Smooth muscle cell (in vitro differentiated cells): ENCODE data around the gene STK11. TPM values are rescaled to one million over a fixed set of nuclear protein-coding genes. Genes with fewer than 3 reads are reported as not detected.
A peak's percentile ranks its signal among the peaks of the same experiment; 100 is the strongest.

Experiments used
- DNase-seq: peaks from one replicate; lab custom pipeline; 2025; ENCODE audit not compliant: unreplicated experiment; lab: John Stamatoyannopoulos, UW
- H2AFZ ChIP-seq: fragments of 200-600 bp; sonication (generic); 2 replicates; pipeline ENCODE4 v1.6.0; 2016; ENCODE audit warnings: antibody characterized with exemption, low read depth, mild to moderate bottlenecking
- H3F3A ChIP-seq: fragments of 200-600 bp; sonication (generic); 2 replicates; pipeline ENCODE4 v1.6.0; 2017; ENCODE audit warnings: antibody characterized with exemption, low read depth
- H3K27ac ChIP-seq: fragments of 200-600 bp; sonication (generic); 2 replicates; pipeline ENCODE4 v1.5.1; 2016; ENCODE audit warnings: low read depth, mild to moderate bottlenecking
- H3K27me3 ChIP-seq: fragments of 200-600 bp; sonication (generic); 2 replicates; pipeline ENCODE4 v1.6.1; 2016; ENCODE audit warnings: low read depth, mild to moderate bottlenecking
- H3K36me3 ChIP-seq: fragments of 200-600 bp; sonication (generic); 2 replicates; pipeline ENCODE4 v1.5.1; 2016; ENCODE audit warnings: low read depth
- H3K4me1 ChIP-seq: fragments of 200-600 bp; sonication (generic); 2 replicates; pipeline ENCODE4 v1.5.1; 2016; ENCODE audit warnings: low read depth
- H3K4me2 ChIP-seq: fragments of 200-600 bp; sonication (generic); 2 replicates; pipeline ENCODE4 v1.6.0; 2016; ENCODE audit warnings: mild to moderate bottlenecking
- H3K4me3 ChIP-seq: fragments of 200-600 bp; sonication (generic); 2 replicates; pipeline ENCODE4 v1.5.1; 2016; ENCODE audit warnings: mild to moderate bottlenecking
- H3K79me2 ChIP-seq: fragments of 200-600 bp; sonication (generic); 2 replicates; pipeline ENCODE4 v1.6.0; 2016; ENCODE audit warnings: low read depth, mild to moderate bottlenecking
- H3K9ac ChIP-seq: fragments of 200-600 bp; sonication (generic); 2 replicates; pipeline ENCODE4 v1.6.0; 2016; ENCODE audit warnings: low read depth
- H3K9me3 ChIP-seq: fragments of 200-600 bp; sonication (generic); replicated peaks from 2 replicates; pipeline ENCODE4 v1.5.1; 2016; ENCODE audit warnings: low read depth
- H4K20me1 ChIP-seq: fragments of 200-600 bp; sonication (generic); 2 replicates; pipeline ENCODE4 v1.6.0; 2016; ENCODE audit warnings: low read depth
- CTCF ChIP-seq: fragments of 200-600 bp; sonication (generic); IDR thresholded peaks from 2 replicates; pipeline ENCODE4 v1.5.1; 2017; ENCODE audit warnings: borderline replicate concordance, mild to moderate bottlenecking, antibody characterized with exemption; ENCODE audit not compliant: insufficient read depth, poor library complexity, severe bottlenecking
- WGBS: methylation state at CpG from one replicate; pipeline ENCODE4 v1.1.7; 2016; ENCODE audit warnings: low lambda C conversion rate; 5-methylcytosine and 5-hydroxymethylcytosine counted together
- polyA plus RNA-seq: library from polyadenylated mRNA; unstranded; fragments of >200 nt; fragmentation: Nextera tagmentation; extraction: Ambion mirVana; gene quantifications from 2 replicates; pipeline ENCODE4 v1.2.1, GENCODE V29; 2016
- total RNA-seq: library from RNA; depleted of rRNA; stranded (reverse); fragments of >200 nt; gene quantifications from 2 replicates; pipeline ENCODE4 v1.2.3, GENCODE V29; 2014

STK11 gene
- total and polyA plus RNA-seq, 2 experiments from 2014 or later, result 23.6 to 62.3 TPM

DNA sequence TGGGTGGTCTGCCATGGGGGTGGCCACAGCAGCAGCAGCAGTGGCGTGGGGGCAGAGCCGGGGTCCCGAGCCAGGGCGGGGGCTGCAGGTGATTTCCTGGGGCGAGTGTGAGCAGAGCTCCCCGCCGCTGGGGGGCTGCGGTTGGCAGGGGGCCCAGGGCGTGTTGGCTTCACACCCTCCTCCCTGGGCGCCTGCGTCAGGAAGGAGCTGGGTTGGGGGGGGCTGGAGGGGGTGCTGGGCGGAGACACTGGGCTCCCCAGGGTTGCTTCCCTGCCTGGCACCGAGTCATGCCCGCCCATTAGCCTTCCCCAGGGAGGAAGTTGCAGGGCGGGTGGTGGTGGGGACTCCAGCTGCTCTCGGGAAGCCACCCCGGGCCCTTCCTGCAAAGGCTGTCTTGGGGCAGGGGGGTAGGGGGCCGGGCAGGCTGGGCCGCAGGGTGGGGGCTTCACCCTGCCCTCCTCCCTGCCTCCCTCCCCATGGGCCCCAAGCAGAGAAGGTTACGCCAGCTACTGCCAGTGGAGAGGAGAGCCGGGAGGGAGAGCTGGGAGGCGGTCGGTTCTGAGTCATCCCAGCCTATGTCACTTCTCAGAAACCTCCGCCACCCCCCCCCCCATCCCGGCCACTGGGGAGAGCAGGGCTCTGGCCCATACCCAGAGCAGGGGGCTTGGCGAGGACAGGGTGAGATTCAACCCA is 47.4 kb downstream of the STK11 start:
- peak overlapping the region; percentile 99 for H3K4me2 ChIP-seq
- no peak overlapping the region for H2AFZ ChIP-seq
- H3K36me3 ChIP-seq, result no peaks in the 10 kb centered on the region
- H3K27ac ChIP-seq, result peak overlapping the region; percentile 97
- DNase-seq, result peak; percentile 99
- H3K9ac ChIP-seq, result peak overlapping the region; percentile 86
- no peaks in the 10 kb centered on the region for H3K27me3 ChIP-seq
- peaks cover 10% of the 10 kb centered on the region for H3K4me1 ChIP-seq
- H3K4me3 ChIP-seq, result peak overlapping the region; percentile 99
- 11% methylated on average over 17 of the region's 26 CpGs for WGBS
- H4K20me1 ChIP-seq, result peaks cover 80% of the 10 kb centered on the region
- peaks cover 77% of the 10 kb centered on the region for H3K79me2 ChIP-seq
- H3K9me3 ChIP-seq, result no peaks in the 10 kb centered on the region
- no peak for TF ChIP-seq CTCF
- H3F3A ChIP-seq, result peaks cover 53% of the 10 kb centered on the region

- Histone ChIP-seq H3K4me1 (peaks cover 13% of the 10 kb centered on the region), H3F3A (peaks cover 58% of the 10 kb centered on the region), H3K27ac (peak overlapping the region; percentile 97), H2AFZ (no peak overlapping the region), H3K9ac (peak overlapping the region; percentile 86), H3K27me3 (no peaks in the 10 kb centered on the region), H4K20me1 (peaks cover 86% of the 10 kb centered on the region), H3K36me3 (no peaks in the 10 kb centered on the region), H3K79me2 (peaks cover 78% of the 10 kb centered on the region), H3K4me2 (peak overlapping the region; percentile 99), H3K9me3 (no peaks in the 10 kb centered on the region), H3K4me3 (peak overlapping the region; percentile 99)
- no peak for DNase-seq
- TF ChIP-seq CTCF, result no peak
- WGBS, result 30% methylated on average over 11 of the region's 23 CpGs
These were observed 48.0 kb downstream of the STK11 start for GRCh38 chr19:1253514-1254080.

- TF ChIP-seq CTCF, result no peak
- WGBS, result 96% methylated on average over 19 of the region's 37 CpGs
- Histone ChIP-seq H3K9me3 (no peaks in the 10 kb centered on the region), H3K79me2 (peaks cover 78% of the 10 kb centered on the region), H3K4me2 (peak overlapping the region; percentile 99), H2AFZ (no peak overlapping the region), H3K4me3 (peak overlapping the region; percentile 99), H3F3A (peaks cover 62% of the 10 kb centered on the region), H3K4me1 (peaks cover 13% of the 10 kb centered on the region), H3K27me3 (no peaks in the 10 kb centered on the region), H4K20me1 (peaks cover 91% of the 10 kb centered on the region), H3K36me3 (no peaks in the 10 kb centered on the region), H3K9ac (peak overlapping the region; percentile 86), H3K27ac (peak overlapping the region; percentile 97)
- DNase-seq, result no peak
These were observed 48.5 kb downstream of the STK11 start for GRCh38 chr19:1254081-1254527.
